22Rv1 (cell line): ENCODE results near the gene MTMR11.

ENCODE experiments used
- ZFX ChIP-seq: fragments of 450-650 bp; IDR thresholded peaks from 2 replicates; pipeline ENCODE4 v1.6.1; 2017; ENCODE audit warnings: antibody characterized with exemption, borderline replicate concordance
- TF ChIP-seq, protein P1 (sequence below): fragments of 450-650 bp; IDR thresholded peaks from 2 replicates; pipeline ENCODE4 v1.5.1; 2017; ENCODE audit warnings: mild to moderate bottlenecking

GRCh38 chr1:149937759-149938158 lies 1.1 kb upstream of the MTMR11 start:
- TF ChIP-seq, protein P1, sequence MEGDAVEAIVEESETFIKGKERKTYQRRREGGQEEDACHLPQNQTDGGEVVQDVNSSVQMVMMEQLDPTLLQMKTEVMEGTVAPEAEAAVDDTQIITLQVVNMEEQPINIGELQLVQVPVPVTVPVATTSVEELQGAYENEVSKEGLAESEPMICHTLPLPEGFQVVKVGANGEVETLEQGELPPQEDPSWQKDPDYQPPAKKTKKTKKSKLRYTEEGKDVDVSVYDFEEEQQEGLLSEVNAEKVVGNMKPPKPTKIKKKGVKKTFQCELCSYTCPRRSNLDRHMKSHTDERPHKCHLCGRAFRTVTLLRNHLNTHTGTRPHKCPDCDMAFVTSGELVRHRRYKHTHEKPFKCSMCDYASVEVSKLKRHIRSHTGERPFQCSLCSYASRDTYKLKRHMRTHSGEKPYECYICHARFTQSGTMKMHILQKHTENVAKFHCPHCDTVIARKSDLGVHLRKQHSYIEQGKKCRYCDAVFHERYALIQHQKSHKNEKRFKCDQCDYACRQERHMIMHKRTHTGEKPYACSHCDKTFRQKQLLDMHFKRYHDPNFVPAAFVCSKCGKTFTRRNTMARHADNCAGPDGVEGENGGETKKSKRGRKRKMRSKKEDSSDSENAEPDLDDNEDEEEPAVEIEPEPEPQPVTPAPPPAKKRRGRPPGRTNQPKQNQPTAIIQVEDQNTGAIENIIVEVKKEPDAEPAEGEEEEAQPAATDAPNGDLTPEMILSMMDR, result no peak
- no peak for TF ChIP-seq ZFX
